Activated CD8-positive, alpha-beta memory T cell treated with anti-CD3 and anti-CD28 coated beads, Interleukin-2, amount 50 U/mL, for 24 hours (primary cell): ENCODE results near the gene SAAL1.

Experiments used
- DNase-seq: peaks from one replicate; pipeline ENCODE4 v3.0.0-alpha.2; 2020; ENCODE audit errors: extremely low read depth

The SAAL1 gene

GRCh38 chr11:18081551-18081950 is 24.3 kb downstream of the SAAL1 start:
- DNase-seq = no peak

DNA sequence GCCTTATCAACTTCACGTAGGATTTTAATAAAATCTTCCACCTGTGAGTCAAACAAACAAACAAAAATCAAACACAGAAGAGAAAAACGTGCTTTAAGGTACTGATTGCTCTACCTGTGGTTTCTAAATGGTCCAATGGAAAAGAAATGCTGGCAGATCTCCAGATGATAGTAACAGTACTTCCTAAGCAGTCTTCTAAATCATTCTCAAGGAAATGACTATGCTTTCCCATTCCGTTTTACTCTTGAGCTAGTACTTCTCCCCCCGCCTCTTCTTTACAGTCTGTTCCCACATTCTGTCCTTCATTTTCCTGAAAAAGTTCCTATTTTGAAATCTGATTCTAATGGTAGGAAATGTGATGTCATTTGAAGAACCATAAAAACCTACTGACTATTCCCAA is 25.4 kb downstream of the SAAL1 start:
- no peak for DNase-seq

- DNase-seq = no peak
These were observed 27.0 kb downstream of the SAAL1 start for GRCh38 chr11:18078909-18079308.

GRCh38 chr11:18075444-18075843 is 30.4 kb downstream of the SAAL1 start:
- DNase-seq = no peak

- DNase-seq = no peak
These were observed 34.7 kb downstream of the SAAL1 start for GRCh38 chr11:18071098-18071705.

DNA sequence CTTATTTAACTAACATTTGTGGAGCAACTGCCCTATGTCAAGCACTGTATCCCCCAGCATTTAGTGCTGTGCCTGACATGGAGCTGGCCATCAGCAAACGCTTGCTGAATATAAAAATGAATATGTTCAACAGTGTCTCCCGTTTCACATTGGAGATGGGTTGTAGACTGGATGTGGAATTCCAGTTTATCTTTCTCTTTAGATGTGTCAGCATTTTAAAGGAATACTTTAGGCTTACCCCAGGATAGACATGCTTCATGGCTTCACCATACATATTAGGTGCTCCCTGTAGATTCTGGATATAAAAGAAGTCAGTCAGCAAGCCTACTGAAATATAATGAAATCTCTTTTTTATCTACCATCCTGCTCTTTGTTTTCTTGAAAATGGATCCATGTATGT is 38.5 kb downstream of the SAAL1 start:
- no peak for DNase-seq

GRCh38 chr11:18066626-18067025 is 39.3 kb downstream of the SAAL1 start:
- no peak for DNase-seq

DNA sequence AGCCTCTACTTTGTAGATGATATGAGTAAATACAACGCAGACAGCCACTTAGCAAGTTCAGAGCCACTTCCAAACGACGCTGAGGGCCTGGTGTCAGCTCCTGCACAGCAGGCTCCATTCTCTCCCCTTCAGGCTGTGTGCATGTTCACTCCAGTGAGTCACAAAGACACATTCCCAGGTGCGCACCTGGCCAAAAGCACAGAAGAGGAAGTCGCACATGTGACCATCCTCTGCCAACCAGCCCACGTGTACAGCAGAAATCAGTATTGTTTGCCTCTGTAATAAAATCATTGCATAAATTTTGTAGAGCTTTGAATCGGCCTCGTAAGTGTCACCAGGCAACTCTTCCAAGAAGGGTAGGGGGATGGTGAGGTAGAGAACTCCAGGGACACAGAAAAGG is 40.3 kb downstream of the SAAL1 start:
- no peak for DNase-seq

GRCh38 chr11:18064450-18065054 is 41.3 kb downstream of the SAAL1 start:
- no peak for DNase-seq

DNA sequence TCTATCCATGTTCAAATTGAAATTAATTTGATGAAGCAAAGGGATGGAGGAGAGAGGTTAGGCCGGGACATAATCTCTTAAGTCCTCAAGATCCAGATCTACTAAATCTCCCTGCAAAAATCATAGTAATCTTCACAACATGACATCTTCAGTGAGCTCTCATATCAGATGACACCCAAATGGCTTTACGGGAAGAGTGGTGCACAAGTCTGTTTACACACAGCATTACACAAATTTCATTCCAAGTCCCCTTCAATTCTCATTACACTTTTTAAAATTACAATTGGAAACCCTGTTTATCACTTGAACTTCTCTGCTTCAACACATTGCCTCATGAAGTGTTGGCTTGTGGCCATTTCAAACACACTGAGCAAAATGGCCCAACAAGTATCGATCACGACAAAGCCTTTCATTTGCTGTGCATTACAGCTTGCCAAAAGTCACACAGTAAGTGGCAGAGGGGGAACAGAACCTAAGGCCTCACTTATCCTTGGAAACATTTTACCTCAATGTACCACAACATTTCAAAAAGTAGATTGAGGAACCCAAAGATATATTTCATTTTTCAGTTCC is 41.9 kb downstream of the SAAL1 start:
- DNase-seq = no peak

GRCh38 chr11:18063125-18063524 is 42.8 kb downstream of the SAAL1 start:
- DNase-seq = no peak

DNA sequence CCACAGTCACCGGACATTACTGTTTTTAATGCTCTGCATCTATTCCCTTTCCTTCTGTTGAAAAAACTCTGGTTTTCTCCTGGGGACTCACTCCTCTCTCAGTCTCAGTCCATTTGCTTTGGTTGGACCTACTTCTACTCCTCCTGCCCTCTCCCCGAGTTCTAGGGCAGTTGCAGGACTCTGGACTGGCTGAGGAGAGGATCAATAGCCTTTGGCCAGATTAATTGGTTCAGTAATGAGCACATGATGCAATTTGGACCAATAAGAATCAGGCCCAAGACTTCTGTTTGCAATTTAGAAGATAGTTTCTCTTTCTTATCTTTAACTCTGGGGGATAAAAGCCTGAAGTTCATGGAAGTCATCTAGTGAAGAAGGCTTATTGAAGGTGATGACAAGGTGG is 44.5 kb downstream of the SAAL1 start:
- DNase-seq = no peak

DNA sequence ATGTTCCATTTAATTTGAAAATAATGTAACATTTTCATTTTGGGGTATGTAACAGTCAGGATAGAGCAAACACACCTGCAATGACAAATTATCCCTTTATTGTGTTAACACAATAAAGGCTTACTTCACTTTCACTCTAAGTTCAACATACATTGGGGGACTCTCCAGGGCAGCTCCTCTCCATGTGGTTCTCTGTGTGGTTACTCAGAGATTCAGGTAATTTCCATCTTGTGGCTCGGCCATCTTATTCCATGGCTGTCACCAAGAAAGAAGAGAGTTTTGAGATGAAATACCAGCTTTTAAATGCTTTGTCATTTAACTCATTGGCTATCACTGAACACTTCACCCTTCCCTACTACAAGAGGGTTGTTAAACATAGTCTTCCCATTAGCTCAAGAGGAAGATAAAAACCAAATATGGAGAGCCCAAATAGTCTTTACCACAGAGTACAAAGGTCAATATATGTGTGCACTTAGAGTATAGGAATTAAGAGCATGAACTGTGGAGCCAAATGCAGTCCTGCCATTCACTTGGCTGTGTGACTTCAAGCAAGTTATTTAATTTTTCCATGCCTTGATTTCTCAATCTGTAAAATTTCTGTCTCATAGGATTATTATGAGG is 49.2 kb downstream of the SAAL1 start:
- no peak for DNase-seq

- no peak for DNase-seq
These were observed 51.3 kb downstream of the SAAL1 start for GRCh38 chr11:18054511-18055103.

DNA sequence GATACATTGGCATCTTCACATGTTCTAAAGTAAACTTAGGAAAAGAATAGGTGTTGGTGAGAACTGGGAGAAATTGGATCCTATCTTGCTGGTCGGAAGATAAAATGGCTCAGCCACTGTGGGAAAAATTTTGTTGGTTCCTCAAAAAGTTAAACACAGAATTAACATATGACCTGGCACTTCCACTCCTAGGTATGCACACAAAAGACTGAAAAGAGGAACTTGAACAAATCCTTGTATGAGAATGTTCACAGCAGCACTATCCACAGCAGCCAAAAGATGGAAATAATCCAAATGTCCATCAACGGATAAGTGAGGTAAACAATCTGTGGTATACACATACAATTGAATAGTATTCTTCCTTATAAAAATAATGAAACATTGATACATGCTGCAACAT is 55.0 kb downstream of the SAAL1 start:
- DNase-seq = no peak

DNA sequence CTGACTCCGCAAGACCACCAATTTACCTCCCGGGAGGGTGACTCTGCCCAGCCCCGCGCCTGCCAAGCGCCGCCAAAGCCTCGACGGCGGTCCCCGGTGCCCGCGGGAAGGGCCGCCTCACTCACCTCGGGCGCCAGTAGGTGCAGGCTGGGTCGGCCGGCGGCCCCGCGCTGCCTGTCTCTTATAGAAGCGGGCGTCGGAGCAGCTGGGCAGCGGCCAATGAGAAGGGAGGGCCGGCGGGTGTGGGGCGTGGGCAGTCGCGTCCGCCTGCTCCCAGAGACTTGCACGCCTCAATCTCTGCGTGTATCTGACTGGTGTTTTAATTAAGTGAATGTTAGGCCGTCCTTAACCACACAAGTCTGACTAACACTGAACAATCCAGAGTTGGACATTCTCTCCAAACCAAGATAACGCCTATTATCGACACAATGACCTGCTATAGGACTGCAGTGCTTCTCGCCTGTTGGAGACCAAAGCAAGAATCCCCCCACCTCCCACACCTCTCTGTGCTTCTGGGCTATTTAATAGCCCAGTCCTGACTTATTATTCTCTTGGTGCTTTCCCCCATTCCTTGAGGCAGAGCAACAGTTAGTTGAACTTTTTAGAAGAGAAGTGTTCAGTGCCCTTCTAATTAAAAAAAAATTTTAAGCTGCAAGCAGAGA is 59.6 kb downstream of the SAAL1 start, which contains the start of gene TPH1:
TPH1 (minus strand) TSS at position 154 of the 662 bp plus-strand sequence. CDS start 5,507 bp downstream, outside the sequence.
- DNase-seq = no peak

DNA sequence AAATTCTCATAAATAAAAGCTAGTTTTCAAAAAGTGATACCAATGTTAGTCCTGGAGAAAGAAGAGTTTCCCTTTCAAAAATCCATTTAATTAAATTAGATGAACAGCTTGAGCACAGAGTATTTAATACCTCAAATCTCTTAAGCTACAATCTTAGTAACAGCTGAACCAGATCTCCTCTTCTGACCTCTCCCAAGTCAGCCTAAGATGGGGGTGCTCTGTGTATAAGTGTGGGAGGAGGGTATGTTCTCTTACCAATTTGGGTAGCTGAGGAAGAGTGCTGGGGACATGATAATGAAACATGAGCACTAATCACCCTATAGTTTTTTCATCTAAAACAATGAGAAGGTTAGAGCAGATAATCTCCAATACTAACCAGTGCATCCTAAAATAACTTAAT is 69.4 kb downstream of the SAAL1 start:
- no peak for DNase-seq
